Measurements from ENCODE around the gene ROR2.
"Not testable (repeated sequence)": the region's sequence is repeated elsewhere in the genome, so short reads cannot be mapped to it uniquely, and the experiment has no call there.

Gene ROR2

DNA sequence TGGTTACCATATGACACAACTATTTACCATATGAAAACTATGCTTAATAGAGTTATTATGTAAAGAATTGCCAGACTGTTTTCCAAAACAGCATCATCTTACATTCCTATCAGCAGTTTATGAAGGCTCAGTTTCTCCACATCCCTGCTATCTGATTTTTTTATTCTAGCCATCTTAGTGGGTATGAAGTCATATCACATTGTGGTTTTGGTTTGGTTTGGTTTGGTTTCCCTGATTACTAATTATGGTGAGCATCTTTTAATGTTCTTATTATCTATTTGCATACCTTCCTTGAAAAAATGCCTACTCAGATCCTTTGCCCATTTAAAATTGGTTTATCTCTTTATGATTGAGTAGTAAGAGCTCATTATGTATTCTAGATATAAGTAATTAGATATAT is 327.0 kb downstream of the ROR2 start:
- Histone ChIP-seq H2BK15ac (replicated peaks; ENCODE audit: low read depth) (no peak overlapping the region), H3K79me2 (ENCODE audit: control insufficient read depth, insufficient read depth, low read length) (no peaks in the 10 kb centered on the region), H3K9ac (ENCODE audit: low read length) (no peak overlapping the region), H3K4ac (ENCODE audit: low read depth, low read length) (no peak overlapping the region), H2BK120ac (ENCODE audit: low read depth, low read length) (no peak overlapping the region), H3K4me1 (ENCODE audit: control insufficient read depth, low read depth, low read length) (no peaks in the 10 kb centered on the region), H3K56ac (ENCODE audit: low read length) (no peak overlapping the region), H3K27ac (ENCODE audit: low read depth, low read length) (no peak overlapping the region), H3K4me3 (ENCODE audit: low read length) (no peak overlapping the region), H2BK5ac (ENCODE audit: low read length) (no peak overlapping the region), H3K23ac (ENCODE audit: low read length) (no peak overlapping the region), H3K36me3 (ENCODE audit: control insufficient read depth, insufficient read depth, low read length) (no peaks in the 10 kb centered on the region), H3K18ac (ENCODE audit: low read length) (no peak overlapping the region), H4K5ac (ENCODE audit: low read length) (no peak overlapping the region), H3K27me3 (ENCODE audit: insufficient read depth, low read length, poor library complexity) (no peaks in the 10 kb centered on the region), H2AK5ac (ENCODE audit: low read length) (no peak overlapping the region), H3K79me1 (ENCODE audit: low read length) (no peaks in the 10 kb centered on the region), H3K4me2 (ENCODE audit: low read length) (no peak overlapping the region), H4K8ac (ENCODE audit: low read depth, low read length) (no peak overlapping the region)
- no peak for DNase-seq

DNA sequence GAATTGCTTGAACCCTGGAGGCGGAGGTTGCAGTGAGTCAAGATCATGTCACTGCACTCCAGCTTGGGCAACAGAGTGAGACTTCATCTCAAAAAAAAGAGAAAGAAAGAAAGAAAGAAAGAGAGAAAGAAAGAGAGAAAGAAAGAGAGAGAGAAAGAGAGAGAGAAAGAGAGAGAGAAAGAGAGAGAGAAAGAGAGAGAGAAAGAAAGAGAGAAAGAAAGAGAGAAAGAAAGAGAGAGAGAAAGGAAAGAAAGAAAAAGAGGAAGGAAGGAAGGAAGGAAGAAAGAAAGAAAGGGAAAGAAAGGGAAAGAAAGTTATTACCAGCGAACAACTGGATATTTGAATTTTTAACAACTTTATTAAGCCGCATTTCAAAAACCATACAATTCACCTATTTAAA is 327.9 kb downstream of the ROR2 start:
- H3K56ac ChIP-seq (ENCODE audit: low read length); H3K9ac ChIP-seq (ENCODE audit: low read length); H2BK15ac ChIP-seq (replicated peaks; ENCODE audit: low read depth); H4K8ac ChIP-seq (ENCODE audit: low read depth, low read length); H4K5ac ChIP-seq (ENCODE audit: low read length); H3K79me2 ChIP-seq (ENCODE audit: control insufficient read depth, insufficient read depth, low read length); H2BK5ac ChIP-seq (ENCODE audit: low read length); H3K4me2 ChIP-seq (ENCODE audit: low read length); H2BK120ac ChIP-seq (ENCODE audit: low read depth, low read length); H3K79me1 ChIP-seq (ENCODE audit: low read length); H3K27me3 ChIP-seq (ENCODE audit: insufficient read depth, low read length, poor library complexity); H3K23ac ChIP-seq (ENCODE audit: low read length); H3K27ac ChIP-seq (ENCODE audit: low read depth, low read length); H3K4ac ChIP-seq (ENCODE audit: low read depth, low read length); DNase-seq; H3K36me3 ChIP-seq (ENCODE audit: control insufficient read depth, insufficient read depth, low read length); H2AK5ac ChIP-seq (ENCODE audit: low read length); H3K18ac ChIP-seq (ENCODE audit: low read length); H3K4me1 ChIP-seq (ENCODE audit: control insufficient read depth, low read depth, low read length); H3K4me3 ChIP-seq (ENCODE audit: low read length): not testable (repeated sequence)
- WGBS (ENCODE audit: extremely low coverage, insufficient coverage, low lambda C conversion rate), result no CpG with 5 or more reads among the region's 3 CpGs

DNA sequence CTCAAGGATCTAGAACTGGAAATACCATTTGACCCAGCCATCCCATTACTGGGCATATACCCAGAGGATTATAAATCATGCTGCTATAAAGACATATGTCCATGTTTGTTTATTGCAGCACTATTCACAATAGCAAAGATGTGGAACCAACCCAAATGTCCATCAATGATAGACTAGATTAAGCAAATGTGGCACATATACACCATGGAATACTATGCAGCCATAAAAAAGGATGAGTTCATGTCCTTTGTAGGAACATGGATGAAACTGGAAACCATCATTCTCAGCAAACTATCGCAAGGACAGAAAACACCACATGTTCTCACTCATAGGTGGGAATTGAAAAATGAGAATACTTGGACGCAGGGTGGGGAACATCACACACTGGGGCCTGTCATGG is 336.0 kb downstream of the ROR2 start:
- not testable (repeated sequence) for H2BK5ac ChIP-seq (ENCODE audit: low read length); H2AK5ac ChIP-seq (ENCODE audit: low read length); DNase-seq; H3K4me2 ChIP-seq (ENCODE audit: low read length); H3K56ac ChIP-seq (ENCODE audit: low read length); H2BK15ac ChIP-seq (replicated peaks; ENCODE audit: low read depth); H3K4ac ChIP-seq (ENCODE audit: low read depth, low read length); H3K27me3 ChIP-seq (ENCODE audit: insufficient read depth, low read length, poor library complexity); H2BK120ac ChIP-seq (ENCODE audit: low read depth, low read length); H3K18ac ChIP-seq (ENCODE audit: low read length); H3K36me3 ChIP-seq (ENCODE audit: control insufficient read depth, insufficient read depth, low read length); H3K79me1 ChIP-seq (ENCODE audit: low read length); H3K4me1 ChIP-seq (ENCODE audit: control insufficient read depth, low read depth, low read length); H3K23ac ChIP-seq (ENCODE audit: low read length); H3K27ac ChIP-seq (ENCODE audit: low read depth, low read length); H4K8ac ChIP-seq (ENCODE audit: low read depth, low read length); H4K5ac ChIP-seq (ENCODE audit: low read length); H3K9ac ChIP-seq (ENCODE audit: low read length); H3K4me3 ChIP-seq (ENCODE audit: low read length); H3K79me2 ChIP-seq (ENCODE audit: control insufficient read depth, insufficient read depth, low read length)
- WGBS (ENCODE audit: extremely low coverage, insufficient coverage, low lambda C conversion rate), result no CpG with 5 or more reads among the region's 2 CpGs

GRCh38 chr9:91611582-91611981 is 338.4 kb downstream of the ROR2 start:
- no peak overlapping the region for H2BK5ac ChIP-seq (ENCODE audit: low read length)
- no peak overlapping the region for H2BK15ac ChIP-seq (replicated peaks; ENCODE audit: low read depth)
- H3K27ac ChIP-seq (ENCODE audit: low read depth, low read length), result no peak overlapping the region
- H2BK120ac ChIP-seq (ENCODE audit: low read depth, low read length), result no peak overlapping the region
- no peaks in the 10 kb centered on the region for H3K4me1 ChIP-seq (ENCODE audit: control insufficient read depth, low read depth, low read length)
- no peak overlapping the region for H3K18ac ChIP-seq (ENCODE audit: low read length)
- H3K36me3 ChIP-seq (ENCODE audit: control insufficient read depth, insufficient read depth, low read length), result no peaks in the 10 kb centered on the region
- no peak overlapping the region for H4K8ac ChIP-seq (ENCODE audit: low read depth, low read length)
- H3K56ac ChIP-seq (ENCODE audit: low read length), result no peak overlapping the region
- H2AK5ac ChIP-seq (ENCODE audit: low read length), result no peak overlapping the region
- H3K4me2 ChIP-seq (ENCODE audit: low read length), result no peak overlapping the region
- no peak overlapping the region for H3K4me3 ChIP-seq (ENCODE audit: low read length)
- DNase-seq, result no peak
- H3K27me3 ChIP-seq (ENCODE audit: insufficient read depth, low read length, poor library complexity), result no peaks in the 10 kb centered on the region
- no peak overlapping the region for H3K9ac ChIP-seq (ENCODE audit: low read length)
- no peaks in the 10 kb centered on the region for H3K79me1 ChIP-seq (ENCODE audit: low read length)
- no CpG with 5 or more reads among the region's 5 CpGs for WGBS (ENCODE audit: extremely low coverage, insufficient coverage, low lambda C conversion rate)
- H3K4ac ChIP-seq (ENCODE audit: low read depth, low read length), result no peak overlapping the region
- H4K5ac ChIP-seq (ENCODE audit: low read length), result no peak overlapping the region
- no peak overlapping the region for H3K23ac ChIP-seq (ENCODE audit: low read length)
- H3K79me2 ChIP-seq (ENCODE audit: control insufficient read depth, insufficient read depth, low read length), result no peaks in the 10 kb centered on the region

DNA sequence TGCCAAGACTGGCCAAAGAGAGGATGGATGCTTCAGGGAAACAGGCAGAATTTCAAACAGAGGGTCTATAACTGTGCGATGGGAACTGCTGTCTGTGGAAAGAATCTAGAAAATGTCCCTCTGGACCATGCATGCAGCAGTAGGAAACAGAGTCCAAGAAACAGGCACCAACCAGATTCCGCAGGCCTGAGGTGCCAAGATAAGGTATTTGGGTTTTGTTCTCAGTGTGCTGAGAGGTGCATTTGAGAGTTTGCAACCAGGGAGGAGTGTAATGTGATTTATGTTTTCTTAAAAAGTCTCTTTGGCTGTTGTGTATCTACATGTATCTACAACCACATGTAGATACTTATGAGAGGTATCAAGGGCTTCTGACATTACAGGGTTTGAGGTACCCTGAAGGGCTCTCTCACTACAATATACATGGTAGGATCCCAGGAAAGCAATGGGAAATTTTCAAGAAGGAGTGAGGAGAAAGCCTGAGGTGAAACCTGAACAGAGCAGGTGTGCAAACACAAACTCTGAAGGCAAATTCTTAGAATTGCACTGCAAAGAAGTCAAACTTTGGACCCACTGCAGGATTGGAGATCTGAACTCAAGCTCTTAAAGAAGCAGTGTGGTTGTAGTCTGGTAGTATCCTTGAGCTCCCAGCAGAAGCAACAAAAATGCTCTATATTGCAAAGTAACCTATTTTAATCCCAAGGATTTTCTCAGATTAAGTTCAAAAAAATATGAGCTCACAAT is 343.6 kb downstream of the ROR2 start:
- Histone ChIP-seq H3K36me3 (ENCODE audit: control insufficient read depth, insufficient read depth, low read length) (no peaks in the 10 kb centered on the region), H3K4me3 (ENCODE audit: low read length) (no peak overlapping the region), H3K79me2 (ENCODE audit: control insufficient read depth, insufficient read depth, low read length) (no peaks in the 10 kb centered on the region), H3K18ac (ENCODE audit: low read length) (no peak overlapping the region), H3K56ac (ENCODE audit: low read length) (no peak overlapping the region), H2BK15ac (replicated peaks; ENCODE audit: low read depth) (no peak overlapping the region), H4K8ac (ENCODE audit: low read depth, low read length) (no peak overlapping the region), H3K27me3 (ENCODE audit: insufficient read depth, low read length, poor library complexity) (no peaks in the 10 kb centered on the region), H3K4ac (ENCODE audit: low read depth, low read length) (no peak overlapping the region), H3K4me1 (ENCODE audit: control insufficient read depth, low read depth, low read length) (no peaks in the 10 kb centered on the region), H3K9ac (ENCODE audit: low read length) (no peak overlapping the region), H2BK120ac (ENCODE audit: low read depth, low read length) (no peak overlapping the region), H3K79me1 (ENCODE audit: low read length) (no peaks in the 10 kb centered on the region), H4K5ac (ENCODE audit: low read length) (no peak overlapping the region), H2BK5ac (ENCODE audit: low read length) (no peak overlapping the region), H3K23ac (ENCODE audit: low read length) (no peak overlapping the region), H2AK5ac (ENCODE audit: low read length) (no peak overlapping the region), H3K4me2 (ENCODE audit: low read length) (no peak overlapping the region), H3K27ac (ENCODE audit: low read depth, low read length) (no peak overlapping the region)
- no peak for DNase-seq
- no CpG with 5 or more reads among the region's 2 CpGs for WGBS (ENCODE audit: extremely low coverage, insufficient coverage, low lambda C conversion rate)

All from mesendoderm (in vitro differentiated cells).